HG02885 (cell line): ENCODE results near the gene FAM199X.

Source experiments
- ATAC-seq: cut with Tn5 transposase; IDR thresholded peaks from one replicate; pipeline ENCODE4 v1.9.1; 2021; ENCODE audit warnings: mild to moderate bottlenecking; ENCODE audit not compliant: unreplicated experiment, poor library complexity

Gene FAM199X

DNA sequence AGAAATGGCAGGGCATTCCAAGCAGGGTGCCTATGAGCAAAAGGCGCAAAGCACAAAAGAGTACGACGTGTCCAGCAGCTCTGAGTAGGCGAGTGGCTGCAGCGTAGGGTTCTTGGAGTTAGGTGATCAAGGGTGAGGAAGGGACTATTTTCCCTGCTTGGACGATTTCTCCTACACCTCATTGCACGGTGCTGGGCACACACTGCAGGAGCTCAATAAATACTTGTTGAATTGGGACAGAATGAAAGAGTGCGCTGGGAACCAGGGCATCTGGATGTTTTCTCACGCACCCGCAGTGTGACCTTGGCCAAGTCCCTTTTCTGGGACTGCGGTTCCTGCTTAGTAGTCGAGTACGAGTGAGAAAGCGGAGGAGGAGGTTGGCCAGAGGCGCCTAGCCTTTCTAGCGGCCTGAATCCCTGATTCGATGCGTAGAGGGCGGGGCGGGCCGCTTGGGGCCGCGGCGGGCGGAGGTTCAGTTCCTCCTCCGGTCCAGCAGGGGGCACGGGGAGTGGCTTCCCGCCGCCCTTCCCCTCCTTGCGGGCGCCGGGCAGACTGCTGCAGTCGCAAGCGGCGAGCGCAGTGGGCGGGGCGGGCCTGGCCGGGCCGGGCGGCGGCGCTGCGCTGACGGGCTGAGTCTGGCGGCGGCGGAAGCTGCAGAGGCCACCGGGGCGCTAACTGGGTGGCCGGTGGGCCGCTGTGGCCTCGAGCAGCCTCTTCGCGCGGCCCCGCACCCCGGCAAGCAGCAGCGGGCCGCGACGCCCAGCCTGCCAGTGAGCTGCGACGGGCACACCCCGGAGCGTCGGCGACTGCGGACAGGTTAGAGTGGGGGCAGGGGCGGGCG is at the start of gene FAM199X:
Gene FAM199X (plus strand): TSS at position 560 of the 841 bp plus-strand sequence. CDS start 333 bp downstream, outside the sequence.
- ATAC-seq, result peak; percentile 96

- no peak for ATAC-seq
Measured at GRCh38 chrX:104117759-104118158, 48.5 kb upstream of the FAM199X start.

- ATAC-seq, result no peak
Measured at GRCh38 chrX:104118765-104119164, 47.5 kb upstream of the FAM199X start.

GRCh38 chrX:104122829-104123228 is 43.4 kb upstream of the FAM199X start:
- no peak for ATAC-seq

DNA sequence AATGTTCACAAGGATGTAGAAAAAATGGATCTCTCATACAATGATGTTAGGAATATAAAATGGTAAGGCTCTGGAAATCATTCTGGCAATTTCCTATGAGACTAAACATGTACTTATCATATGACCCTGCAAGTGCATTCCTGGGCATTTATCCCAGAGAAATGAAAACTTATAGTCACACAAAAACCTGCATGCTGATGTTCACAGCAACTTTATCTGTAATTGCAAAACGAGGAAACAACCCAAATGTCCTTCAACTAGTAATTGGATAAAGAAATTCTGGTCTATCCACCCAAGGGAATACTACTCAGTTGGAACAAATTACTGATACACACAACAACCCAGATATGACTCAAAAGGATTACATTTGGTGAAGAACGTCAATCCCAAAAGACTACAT is 39.4 kb upstream of the FAM199X start:
- ATAC-seq, result no peak

- ATAC-seq, result no peak
Measured at GRCh38 chrX:104130808-104131207, 35.4 kb upstream of the FAM199X start.

DNA sequence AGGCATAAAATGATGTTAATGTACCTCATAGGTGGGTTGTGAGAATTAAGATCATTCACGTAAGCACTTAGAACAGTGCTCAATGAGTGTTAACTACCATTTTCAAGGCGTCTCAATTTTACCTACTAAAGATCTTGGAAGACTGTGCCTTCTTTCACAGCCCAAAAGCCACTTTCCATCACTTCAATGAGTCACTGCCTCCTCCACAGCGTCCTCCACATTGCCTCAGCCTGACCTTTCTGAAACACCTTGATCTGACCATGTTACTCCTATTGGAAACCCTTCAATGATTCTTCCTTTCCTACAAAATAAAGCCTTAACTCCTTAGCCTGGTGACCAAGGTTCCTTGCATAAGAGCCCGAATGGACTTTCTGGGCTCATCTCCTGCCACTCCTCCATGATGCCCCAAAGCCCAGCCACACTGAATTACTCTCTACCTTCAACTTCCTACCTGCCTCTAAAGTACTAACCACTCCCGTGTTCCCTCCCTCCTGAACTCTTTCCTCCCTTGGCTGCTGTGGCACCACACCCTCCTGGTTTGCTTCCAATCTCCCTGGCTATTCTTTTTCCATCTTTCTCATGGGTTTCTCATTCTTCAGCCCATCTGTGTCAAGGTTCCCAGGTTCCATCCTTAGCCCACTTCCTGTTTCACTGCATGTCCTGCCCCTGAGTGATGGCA is 31.5 kb upstream of the FAM199X start:
- ATAC-seq, result no peak

GRCh38 chrX:104135677-104136076 is 30.6 kb upstream of the FAM199X start:
- no peak for ATAC-seq

DNA sequence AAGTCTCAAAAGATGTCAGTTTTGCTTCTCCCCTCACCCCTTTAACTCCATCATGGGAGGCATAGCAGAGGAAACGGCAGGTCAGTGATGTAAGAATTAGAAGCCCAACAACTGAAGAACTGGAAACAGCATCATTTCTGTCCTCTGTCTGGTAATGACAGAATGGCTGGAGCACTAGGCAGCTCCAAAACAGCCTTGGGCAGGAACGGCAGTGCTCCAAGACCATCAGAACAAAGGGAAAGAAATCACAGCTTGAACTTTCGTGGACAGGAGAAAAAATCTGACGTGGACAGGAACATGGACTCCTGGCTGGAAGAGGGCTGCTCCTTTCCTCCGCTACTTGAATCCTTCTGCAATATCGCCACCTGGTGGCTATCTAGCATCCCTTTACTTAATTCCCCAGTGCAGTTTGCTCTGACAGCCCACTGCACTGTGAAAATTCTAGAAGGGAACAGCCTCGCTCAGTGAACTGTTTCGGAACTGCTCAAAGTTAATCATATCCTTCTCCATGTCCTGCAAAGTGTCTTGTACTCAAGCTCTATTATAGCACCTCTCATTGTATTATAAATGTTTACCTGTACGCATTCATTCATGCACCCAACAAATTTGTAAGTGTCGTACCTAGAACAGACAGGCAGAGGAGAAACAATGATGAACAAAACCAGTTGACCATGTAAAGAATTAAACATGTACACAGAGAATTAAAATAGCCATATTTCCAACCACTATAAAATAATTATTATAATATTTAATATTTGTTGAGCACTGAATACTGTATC is 29.8 kb upstream of the FAM199X start:
- ATAC-seq, result peak; percentile 90

GRCh38 chrX:104137496-104137895 is 28.8 kb upstream of the FAM199X start:
- no peak for ATAC-seq

- ATAC-seq, result no peak
Measured at GRCh38 chrX:104141087-104141760, 25.0 kb upstream of the FAM199X start.

DNA sequence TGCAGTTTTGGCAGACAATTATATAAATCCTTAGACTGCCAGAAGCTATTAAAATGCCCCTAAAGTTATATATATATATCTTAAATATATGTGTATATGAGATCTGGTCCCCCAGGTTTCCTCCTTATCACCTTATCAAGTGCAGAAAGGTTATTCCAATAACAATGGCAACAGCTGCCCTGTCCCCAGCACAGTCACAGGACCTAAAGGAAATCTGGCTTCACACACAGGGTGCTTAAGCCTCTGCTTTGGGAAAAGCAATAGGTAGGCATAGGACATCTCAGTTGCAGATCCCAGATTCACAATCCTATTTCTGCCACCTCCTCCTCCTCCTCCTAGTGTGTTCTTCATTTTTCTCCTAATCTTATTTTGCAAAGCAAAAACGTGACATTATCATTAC is 15.2 kb upstream of the FAM199X start:
- ATAC-seq, result no peak

DNA sequence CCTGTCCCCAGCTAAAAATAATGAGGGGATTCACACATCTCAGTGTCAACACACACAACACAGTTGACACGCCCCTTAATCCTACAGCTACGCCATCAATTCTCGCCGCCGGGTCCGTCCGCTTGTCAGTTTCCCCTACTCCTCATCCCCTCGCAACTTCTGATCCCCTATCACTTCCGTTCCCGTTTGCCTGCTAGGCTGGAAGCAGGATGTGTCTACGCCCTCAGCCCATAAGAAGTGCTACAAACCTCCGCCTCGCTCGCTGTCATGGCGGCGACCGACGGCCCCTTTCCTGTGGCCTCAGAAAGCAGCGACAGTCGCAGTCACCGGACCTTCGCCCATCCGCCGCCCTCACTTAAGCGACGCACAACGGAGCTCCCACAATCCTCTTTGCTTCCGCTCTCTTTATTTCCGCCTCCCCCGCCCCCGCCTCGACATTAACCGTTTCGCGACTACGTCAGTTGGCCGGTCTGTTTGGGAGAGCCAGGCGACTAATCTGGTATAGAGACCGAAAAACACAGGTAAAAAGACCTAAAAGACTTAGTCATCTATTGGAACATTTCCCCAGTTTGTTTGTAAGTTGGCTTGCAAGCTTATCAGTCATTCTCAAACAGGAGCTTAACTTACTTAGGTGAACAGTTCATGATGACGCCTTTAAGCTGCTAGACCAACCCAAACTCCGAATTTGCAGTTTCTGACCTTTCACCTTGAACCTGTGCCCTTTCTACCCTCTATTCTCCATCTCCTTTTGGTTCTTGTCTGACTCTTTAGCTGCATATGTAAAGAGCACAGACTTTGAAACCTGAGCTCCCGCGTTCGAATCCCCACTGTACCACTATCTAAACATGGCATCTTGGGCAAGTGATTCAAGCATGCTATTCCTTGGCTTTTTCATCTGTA is 9.4 kb upstream of the FAM199X start, which contains the start of gene SLC25A53:
Gene SLC25A53 (minus strand): TSS at position 380 of the 900 bp plus-strand sequence. CDS start 51,752 bp downstream, outside the sequence.
- ATAC-seq, result peak; percentile 93

GRCh38 chrX:104166735-104167436 is 633 bp downstream of the FAM199X start:
- ATAC-seq, result no peak

DNA sequence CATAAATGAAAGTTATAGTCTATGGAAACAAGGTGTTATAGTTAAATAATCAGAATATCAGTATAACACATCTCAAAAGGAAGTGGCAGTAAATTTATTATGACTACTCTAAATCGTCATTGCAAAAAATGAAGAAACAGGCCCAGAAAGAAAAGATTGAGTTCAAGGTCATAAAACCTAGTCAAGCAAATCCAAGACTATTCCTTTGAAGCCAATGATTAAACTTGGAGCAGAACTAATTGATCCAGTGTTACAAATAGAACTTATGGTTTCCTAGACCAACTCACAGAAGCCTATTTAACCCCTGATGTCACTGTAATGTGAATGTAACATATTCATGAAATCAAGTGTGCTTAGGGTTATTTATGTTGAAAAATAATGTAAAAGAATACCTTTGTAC is 1.9 kb downstream of the FAM199X start:
- ATAC-seq, result no peak

DNA sequence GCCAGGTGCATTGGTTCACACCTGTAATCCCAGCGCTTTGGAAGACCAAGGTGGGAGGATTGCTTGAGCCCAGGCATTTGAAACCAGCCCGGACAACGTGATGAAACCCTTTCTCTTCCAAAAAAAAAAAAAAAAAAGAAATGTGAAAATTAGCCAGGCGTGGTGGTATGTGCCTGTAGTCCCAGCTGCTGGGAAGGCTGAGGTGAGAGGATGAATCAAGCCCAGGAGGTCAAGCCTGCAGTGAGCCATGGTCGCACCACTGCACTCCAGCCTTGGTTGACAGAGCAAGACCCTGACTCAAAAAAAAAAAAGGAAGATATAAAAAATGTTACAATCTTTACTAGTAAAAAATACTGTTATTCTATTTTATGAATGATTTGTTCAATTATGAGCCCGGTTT is 5.9 kb downstream of the FAM199X start:
- ATAC-seq, result no peak

DNA sequence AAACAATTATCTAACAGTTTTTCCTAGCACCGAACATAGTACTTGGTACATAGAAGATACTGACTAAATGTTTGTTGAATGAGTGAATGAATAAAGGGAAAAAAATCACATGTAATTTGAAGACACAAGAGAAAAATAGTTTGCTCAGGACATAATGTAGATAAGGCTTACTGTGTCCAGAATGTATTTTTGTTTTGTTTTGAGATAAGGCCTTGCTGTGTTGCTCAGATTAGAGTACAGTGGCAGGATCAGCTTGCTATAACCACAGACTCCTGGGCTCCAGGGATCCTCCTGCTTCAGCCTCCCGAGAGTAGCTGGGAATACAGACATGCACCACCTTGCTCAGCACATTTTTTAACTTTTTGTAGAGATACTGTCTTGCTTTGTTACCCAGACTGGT is 6.5 kb downstream of the FAM199X start:
- ATAC-seq, result no peak

DNA sequence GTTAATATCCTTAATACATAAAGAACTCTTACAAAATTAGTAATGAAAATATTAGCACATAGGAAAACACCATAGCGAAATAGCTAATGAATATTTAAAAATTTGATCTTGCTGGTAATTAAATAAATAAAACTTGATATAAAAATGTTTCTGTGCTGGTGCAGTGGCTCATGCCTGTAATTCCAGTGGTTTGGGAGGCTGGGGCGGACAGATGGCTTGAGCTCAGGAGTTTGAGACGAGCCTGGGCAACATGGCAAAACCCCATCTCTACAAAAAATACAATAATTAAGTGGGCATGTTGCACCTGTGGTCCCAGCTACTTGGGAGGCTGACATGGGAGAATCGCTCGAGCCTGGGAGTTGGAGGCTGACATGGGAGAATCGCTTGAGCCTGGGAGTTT is 7.6 kb downstream of the FAM199X start:
- no peak for ATAC-seq

GRCh38 chrX:104183685-104184084 is 17.4 kb downstream of the FAM199X start:
- peak; percentile 71 for ATAC-seq
